Endometrium (tissue), 2 donors: ENCODE results near the gene ADAMTS2.

Experiments
- FAIRE-seq: peaks from 2 replicates; lab custom pipeline; 2012; peaks lifted over from hg19 to GRCh38; lab: Jason Lieb, UNC
- donor health status: control.
- donor health status: control.

ADAMTS2 gene

DNA sequence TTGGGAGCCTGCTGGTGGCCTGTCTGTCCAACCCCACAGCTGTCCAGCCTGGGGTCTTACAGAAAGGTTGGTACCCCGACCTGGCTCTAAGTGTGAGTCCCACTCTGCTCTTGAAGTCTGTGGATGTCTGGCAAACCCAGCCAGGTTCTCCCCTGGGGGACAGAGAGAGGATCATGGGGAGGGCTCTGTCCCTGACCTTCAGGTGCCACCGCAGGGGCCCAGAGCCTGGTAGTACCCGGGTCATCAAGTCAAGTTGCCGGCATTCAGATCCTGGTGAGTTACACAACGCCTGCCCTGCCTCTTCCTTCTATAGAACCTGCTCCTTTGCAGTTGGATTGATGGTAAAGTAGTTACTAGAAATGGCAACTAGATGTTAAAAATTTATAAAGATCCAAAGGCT is 66.7 kb downstream of the ADAMTS2 start:
- no peak for FAIRE-seq

DNA sequence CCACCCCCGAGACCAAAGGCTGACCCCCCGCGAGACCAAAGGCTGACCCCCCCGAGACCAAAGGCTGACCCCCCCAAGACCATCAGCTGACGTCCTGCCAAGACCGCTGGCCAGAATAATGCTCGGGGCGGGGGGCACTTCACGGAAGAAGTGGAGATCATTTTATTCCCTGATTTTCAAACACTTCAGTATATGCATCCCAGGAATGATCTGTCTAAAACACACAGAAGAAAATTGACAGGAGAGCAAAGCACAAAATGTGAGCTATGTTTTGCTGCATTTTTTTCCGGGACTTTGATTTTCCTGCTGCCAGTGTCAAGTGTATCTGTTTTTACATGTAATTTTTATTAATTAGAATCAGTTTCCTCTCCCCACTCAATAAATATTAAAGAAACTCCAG is 67.1 kb downstream of the ADAMTS2 start:
- FAIRE-seq = no peak

DNA sequence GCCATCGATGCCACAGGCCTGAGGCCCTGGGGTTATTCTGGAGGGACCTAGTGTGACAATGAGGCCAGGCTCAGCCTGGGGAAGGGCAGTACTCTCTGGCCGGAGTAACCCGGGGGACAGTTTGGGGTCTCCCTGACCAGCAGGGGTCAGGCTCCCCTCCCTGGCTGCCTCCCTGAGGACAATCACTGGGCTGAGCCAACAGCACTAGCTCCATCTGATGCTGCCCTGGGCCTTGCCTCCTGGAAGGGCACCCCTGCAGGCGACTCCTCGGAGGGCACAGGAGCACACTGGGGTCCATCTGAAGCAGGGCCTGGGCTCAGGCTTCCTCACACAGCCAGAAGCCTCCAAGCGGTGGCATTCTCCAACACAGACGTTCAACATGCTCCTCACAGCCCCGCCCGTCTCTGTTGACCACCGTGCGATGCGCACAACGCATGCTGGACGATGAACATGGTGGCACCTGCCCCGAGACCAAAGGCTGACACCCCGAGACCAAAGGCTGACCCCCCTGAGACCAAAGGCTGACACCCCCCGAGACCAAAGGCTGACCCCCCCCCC is 68.3 kb downstream of the ADAMTS2 start:
- FAIRE-seq = no peak

DNA sequence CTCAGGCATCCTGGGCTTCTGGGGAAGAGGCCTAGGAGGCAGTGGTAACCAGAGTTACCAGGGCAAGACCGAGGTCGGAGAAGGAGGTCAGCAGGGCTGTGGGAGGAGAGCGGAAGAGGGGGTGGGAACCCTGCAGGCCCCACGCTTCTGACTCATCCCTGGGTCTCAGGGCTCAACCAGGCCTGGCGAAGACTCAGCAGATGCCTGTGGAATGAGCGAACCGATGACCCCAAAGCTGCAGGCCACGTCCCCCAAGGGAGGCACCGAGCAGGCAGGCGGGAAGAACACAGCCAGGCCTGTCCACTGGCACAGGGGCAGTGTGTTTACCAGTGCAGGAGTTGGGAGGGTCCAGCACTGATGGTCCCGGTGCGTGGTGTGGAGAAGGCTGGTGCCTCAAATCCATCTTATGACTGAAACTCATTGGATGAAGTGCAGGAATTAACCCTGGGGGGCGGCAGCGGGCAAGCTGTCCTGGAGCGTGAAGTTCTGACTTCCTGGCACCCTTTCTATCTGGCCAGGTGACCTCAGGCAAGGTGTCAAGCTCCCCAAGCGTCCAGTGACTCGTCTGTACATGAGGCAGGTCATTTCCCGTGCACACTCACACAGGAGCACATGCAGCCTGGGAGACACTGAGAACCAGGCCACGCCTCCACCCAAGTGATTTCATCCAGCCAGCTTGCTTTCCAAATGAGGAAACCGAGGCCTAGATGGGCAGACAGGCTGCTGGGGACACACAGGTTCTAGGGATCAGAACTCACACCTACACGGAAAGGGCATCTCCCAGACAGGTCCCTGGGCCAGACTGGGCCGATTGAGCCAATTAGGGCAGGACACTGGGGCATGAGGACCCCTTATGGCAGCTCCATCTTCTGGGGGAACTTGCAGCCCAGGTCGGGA is 69.1 kb downstream of the ADAMTS2 start:
- FAIRE-seq = peak; percentile 4

DNA sequence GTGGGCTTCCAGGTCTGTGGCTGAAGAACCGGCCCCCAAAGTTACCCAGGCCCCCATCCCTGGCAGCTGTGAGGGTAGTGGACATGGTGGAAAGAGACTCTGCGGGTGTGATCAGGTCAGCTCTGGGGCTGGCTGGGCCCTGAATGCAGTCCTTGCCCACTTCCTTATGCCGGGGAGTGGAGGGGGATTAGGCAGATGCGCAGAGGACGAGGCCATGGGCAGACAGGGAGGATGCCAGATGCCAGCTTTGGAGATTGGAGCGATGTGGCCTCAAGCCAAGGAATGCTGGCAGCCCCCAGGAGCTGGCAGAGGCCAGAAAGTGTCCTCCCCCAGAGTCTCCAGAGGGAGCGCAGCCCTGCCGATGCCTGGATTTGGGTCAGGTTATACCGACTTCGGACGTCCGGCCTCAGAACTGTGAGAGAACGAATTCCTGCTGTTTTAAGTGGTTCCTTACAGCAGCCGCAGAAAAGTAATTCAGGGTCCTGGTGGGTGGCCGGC is 69.8 kb downstream of the ADAMTS2 start:
- no peak for FAIRE-seq

DNA sequence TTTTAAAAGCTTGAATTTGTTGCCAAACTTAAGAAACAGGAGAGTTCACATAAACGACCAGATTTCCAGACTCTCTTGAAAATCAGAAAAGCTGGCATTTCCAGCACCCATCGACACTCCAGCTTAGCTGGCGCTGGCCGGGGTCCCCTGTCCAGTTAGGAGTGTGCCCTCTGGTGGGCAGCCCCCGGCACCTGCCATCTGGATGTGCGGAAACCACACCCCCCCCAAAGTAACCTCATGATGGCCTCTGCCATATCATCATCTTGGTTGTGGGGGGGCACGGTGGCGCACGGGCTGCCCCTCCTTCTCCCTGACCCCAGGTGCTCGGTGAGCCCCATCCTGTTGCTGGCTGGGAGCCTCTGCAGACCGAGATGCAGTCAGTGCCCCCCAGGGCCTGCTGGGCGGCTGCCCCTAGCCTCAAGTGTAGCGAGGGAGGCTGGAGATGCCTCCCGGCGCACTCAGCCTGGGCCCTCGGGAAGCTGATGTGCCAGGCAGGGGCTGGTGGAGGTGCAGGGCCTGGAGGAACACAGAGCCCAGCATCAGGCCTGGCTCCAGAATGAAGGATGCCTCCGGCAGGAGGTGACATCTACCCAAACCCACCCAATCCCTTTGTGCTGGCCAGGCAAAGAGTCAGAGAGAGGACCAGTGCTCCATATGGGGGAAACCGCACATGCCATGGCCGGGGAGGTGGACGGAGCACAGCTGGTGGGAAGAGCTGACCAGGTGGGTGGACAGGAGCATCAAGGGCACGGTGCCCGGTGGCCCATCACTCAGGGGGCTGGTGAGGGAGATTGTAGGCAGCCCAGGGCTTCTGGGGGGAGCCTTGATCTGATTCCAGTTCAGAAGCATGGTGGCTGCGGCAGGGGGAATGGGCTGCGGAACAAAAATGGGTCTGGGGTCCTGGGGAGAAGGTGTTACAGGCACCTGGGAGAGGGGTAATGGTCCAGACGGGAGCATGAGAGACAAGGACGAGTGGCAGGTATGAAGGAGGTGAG is 70.6 kb downstream of the ADAMTS2 start:
- no peak for FAIRE-seq

DNA sequence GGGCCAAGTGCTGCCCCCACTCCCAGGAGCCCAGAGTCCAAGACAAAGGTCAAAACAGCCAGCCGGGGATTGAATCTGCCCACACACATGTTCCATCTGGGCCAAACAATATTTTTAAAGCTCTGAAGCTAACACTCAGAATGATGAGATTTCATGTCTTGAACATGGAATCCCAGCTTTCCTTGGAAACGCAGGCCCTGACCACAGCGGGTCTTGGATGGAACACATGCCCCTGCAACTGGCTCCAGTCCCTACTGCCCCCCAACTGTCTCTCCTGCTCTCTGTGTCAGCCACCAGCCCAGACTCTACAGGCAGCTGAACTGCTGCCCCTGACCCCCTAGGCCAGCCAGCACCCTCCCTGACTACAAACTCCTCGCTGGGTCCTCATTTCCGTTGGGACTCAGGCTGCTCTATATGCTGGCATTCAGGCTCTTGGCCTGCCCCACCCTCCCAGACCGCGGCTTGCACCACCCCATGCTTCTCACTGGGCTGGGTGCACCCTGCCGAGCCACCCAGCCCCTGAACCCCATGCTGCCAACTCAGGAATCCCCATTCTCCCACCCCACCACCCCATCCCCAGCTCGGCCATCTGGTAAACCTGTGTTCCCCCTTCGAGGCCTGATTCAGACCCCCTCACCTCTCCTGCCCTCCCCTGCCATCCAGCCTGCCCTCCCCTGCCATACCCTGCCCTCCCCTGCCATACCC is 71.7 kb downstream of the ADAMTS2 start:
- FAIRE-seq = no peak

DNA sequence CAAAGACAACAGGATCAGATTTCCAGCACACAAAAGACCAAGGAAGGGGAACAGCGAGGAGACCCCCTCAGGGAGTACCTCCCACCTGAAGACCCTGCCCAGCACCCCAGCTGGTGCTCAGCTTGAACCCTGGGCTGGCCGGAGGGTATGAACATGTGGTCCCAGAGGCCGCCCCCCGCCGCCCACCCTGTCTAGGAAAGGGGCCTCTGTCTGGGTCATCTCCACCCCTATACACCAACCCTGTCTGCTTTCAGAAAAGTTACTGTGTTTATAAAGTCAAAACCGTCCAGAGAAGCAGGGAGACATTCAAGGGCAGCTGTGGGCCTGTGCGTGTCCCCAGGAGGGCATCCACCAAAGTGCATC is 72.2 kb downstream of the ADAMTS2 start:
- no peak for FAIRE-seq

DNA sequence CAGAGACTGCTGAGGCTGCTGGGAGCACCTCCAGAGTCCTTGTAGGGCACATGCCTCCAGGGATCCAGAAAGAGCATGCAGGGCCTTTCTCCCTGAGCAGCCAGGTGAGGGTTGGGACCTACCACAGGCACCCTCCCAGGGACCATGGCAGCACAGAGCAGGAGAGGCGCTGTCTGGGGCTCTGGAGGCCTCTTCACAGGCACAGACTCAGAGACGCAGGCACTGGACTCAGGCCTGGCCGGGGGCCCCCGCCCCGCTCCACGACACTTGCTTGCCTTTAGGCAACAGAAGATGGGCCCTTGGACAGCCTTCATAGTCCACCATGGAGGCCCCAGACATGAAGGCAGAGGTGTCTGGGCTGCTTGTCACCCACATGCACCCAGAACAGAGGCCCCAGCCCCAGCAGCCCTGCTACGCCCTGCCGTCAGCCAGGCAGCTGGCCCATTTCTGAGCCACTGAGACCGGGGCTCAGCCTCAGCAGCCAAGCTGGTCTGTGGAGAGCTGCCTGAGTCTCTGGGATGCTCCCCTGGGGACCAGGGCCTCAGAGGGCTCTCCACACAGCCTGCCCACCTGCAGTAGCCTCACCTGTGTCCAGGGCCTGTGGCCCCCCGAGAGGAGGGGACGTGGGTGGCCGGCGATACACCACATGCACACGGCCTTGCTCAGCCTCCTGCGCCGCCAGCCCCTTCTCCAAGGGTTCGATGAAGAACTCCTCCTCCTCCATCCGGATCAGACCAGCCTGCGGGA is 72.8 kb downstream of the ADAMTS2 start:
- FAIRE-seq = no peak

DNA sequence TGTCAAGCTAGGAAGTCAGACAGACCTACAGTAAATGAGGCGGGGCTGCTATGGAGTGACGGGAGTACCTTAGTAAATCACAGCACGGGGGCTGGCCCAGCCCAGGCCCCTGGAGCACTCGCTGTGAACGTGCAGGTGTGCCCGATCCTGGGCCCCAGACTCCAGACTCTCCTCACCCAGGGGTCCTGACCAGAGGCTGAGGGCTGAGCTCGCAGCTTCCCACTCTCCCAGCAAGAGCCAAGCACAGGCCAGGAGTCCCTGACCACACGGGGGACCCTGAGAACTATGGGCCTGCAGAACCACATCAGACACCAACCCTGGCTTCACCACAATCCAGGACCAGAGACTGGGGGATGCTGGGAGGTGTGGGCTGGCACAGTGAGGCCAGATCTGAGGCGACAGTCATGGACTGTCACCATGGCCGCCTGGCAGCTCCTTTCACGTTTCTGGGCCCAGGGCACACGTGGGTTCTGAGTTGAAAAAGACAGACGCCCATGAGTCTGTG is 73.4 kb downstream of the ADAMTS2 start:
- no peak for FAIRE-seq

DNA sequence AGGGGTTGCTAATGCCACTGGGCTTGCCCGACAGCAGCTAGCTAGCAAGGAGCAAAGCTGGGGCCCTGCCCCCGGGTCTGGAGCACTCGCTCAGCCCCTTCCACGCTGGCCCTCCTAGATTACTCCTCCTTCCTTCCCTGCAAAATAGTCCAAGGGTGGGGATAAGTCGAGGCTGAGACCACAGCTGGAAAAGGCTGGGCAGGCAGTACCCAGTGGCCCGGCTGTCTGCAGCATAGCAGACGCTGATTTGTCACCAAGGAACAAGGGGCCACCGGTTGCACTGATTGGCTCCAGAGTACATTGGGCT is 73.9 kb downstream of the ADAMTS2 start:
- FAIRE-seq = no peak

DNA sequence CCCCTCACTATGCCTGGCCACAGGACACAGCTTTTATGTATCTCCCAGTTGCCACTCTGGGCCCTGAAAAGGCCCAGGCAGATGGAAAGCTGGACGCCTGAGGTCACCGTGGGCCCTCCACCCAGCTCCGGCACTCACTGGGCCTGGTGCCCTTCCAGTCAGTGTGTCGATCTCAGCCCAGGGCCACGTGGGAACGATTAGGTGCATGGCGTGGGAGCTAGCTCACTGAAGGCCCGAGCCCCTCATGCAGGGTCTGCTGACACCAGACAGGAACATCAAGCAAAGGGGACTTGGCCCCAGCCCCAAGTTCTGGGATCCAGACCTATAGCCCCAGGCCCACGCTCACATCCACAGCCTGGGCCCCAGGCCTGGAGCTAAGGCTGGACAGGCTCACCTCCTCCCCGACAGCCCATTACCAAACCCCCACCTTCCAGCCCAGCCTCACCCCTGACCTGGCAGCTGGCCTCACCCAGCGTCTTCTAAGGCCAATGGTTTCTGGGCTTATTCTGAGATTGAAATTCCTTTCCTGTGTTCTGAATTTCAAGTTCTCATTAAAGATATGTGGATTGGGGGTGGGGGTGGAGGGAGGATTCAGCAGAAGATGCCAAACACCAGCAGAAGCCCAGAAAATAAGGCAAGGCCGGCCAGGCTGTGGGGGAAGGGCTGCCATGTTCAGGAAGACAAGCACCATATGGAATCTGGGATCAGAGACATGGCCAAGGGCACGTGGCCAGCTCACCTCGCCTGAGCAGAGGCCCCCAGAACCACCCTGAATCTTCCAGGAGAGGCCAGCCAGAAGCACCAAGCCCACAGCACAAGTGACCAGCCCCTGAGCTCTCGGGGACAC is 74.5 kb downstream of the ADAMTS2 start:
- FAIRE-seq = no peak

DNA sequence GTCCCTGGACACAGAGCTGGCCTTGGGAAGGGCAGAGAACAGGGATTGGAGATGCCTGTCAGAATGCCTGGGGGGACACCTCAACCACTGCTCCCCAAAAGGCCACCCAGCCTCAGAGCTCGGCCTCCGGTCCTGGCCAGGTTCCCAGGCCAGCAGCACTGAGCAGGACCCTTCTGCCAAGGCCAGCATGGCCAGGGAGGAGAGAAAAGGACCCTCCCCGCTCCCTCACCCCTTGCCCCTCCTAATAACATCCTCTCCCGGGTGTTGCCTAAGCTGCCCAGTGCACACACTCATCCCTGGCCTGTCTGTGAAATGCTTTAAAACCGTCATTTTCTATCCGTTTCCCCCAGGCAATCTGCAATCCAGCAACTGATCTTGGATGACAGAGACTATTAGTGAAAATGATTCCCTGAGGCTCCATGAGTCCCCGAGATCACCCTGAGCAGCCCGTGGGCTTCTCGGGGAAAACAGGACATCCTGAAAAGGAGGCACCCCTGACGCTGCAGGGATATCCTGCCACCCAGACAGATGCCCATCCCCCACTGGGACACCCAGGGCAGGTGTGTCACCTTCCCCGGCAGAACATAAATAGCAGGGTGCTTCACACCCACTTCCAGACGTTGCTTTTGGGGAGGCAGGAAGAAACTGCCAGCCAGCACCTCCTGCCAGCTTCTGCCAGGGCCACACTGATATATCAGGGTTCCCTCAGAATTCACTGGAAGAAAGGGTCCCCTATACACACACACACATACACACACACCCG is 75.3 kb downstream of the ADAMTS2 start:
- no peak for FAIRE-seq

DNA sequence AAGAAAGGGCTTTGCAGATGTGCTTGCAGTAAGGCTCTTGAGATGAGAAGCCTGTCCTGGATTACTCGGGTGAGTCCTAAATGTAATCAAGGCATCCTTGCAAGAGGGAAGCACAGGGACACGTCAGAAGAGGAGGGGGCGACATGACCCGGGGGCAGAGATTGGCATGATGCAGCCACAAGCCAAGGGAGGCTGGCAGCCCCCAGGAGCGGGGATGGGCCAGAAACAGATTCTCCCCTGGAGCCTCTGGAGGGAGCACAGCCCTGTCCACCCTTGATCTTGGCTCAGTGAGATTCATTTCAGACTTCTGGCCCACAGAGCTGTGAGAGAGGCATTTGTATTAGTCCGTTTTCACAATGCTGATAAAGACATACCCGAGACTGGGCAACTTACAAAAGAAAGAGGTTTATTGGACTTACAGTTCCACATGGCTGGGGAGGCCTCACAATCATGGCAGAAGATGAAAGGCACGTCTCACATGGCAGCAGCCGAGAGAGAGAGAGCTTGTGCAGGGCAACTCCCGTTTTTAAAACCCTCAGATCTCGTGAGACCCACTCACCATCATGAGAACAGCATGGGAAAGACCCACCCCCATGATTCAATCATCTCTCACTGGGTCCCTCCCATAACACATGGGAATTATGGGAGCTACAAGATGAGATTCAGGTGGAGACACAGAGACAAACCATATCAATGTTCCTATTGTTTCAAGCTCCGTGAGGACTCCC is 76.1 kb downstream of the ADAMTS2 start:
- no peak for FAIRE-seq

DNA sequence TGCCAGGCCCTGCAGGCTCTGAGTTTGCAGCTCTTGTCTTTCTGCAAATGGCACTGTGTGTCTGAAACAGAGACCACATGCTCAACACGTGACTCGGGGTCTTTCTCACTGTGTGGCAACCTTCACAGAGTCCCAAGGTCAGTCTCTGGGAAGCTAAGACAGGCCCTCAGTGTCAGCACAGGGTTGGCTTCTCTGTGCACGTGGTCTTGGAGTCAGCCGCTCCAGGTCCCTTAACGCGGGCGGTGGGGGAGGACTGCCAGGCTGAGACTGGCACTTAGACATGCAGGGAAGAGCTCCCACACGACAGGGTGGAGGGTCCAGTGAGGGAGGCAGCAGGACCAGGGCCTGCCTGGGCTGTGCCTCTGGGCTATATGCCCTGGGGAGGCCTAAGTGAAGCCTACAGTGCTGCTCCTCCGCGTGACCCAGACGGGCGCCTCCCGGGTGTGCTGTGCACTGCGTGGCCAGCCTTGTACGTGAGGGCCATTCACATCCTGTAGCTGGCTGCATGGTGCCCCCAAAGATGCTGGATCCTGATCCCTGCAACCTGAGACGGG is 76.8 kb downstream of the ADAMTS2 start:
- FAIRE-seq = no peak

DNA sequence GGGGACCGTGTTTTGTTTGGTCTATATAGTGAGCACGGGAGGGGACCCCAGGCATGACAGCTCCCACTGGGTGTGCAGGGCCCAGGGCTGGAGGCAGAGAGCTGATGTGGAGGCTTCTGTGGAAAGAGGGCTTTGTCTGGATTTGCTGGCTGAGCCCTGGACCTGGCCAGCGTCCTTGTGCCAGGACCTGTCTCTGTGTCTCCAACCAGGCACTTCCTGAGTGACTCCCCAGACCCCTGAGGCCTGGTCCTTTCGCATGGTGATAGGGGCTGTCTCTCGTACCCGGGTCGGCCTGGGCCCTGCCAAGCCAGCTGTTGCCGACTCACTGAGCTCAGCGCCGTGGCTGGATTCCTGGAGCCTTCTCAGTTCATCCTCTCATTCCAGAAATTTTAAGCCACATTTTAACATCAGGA is 77.6 kb downstream of the ADAMTS2 start:
- FAIRE-seq = no peak

DNA sequence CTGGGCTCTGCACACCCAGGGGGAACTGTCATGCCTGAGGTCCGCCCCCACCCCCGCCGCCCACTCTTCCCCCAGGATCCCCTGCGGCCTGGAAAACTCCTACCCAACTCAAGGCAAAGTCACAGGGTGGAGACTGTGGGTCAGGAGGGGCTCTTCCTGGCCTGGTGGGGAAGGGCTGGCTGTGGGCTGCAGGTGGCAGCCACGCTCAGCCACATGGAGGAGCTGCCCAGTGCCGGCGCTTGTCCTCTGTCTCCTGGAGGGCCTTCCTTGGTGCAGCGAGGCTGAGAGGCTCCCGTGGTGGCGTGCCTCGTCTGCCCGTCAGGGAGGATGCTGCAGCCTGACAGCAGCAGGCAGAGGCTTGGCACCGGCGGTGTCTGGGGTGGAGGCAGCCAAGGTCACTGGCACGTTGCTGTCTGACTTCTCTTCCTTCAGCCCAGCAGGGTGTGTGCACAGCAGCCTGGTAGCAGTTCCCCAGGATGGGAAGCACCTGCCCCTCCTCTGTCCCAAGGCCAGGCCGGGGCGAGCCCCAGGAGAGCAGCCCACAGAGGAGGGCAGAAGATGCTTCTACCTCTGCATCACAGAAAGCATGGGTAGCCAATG is 78.1 kb downstream of the ADAMTS2 start:
- no peak for FAIRE-seq
